HCT116 (cell line): Measurements from ENCODE around the gene SPIRE2. TPM values are rescaled to one million over a fixed set of nuclear protein-coding genes. Genes with fewer than 3 reads are reported as not detected.

Source experiments
- ATAC-seq: fragments of 200-7000 bp; cut with Tn5 transposase; 2 replicates; pipeline ENCODE4 v1.9.1; 2020; ENCODE audit warnings: mild to moderate bottlenecking, moderate library complexity
- BruUV-seq: library from RNA; stranded (reverse); fragments of 400-500 nt; replicated peaks from 2 replicates; lab custom pipeline; 2021; lab: Mats Ljungman, UMichigan
- CTCF ChIA-PET: fragments of 300-600 bp; sonication (Branson Sonifier 250); formaldehyde crosslinking; loops from one replicate; lab custom pipeline; 2021; ENCODE audit warnings: antibody characterized with exemption; lab: Charles Lee
- POLR2A ChIA-PET: fragments of 300-600, 350-600 bp; sonication (Branson Sonifier 250); formaldehyde crosslinking; loops from one replicate; lab custom pipeline; 2021; ENCODE audit warnings: antibody characterized with exemption; lab: Charles Lee
- RAD21 ChIA-PET, 2 experiments: fragments of 300-600 bp; sonication (Branson Sonifier 250); formaldehyde crosslinking; loops; one replicate each; lab custom pipeline; 2023; ENCODE audit warnings: low total read pairs in 2 of 2; ENCODE audit not compliant: uncharacterized antibody in 2 of 2, unreplicated experiment in 2 of 2, low non-redundant PET in 1 of 2; lab: Charles Lee
- DNase-seq: peaks from one replicate; pipeline ENCODE4 v3.0.0-alpha.2; 2010; ENCODE audit warnings: low read depth, low spot score
- H2AFZ ChIP-seq: fragments of 200-600 bp; shearing (Covaris generic), sonication (generic); 2 replicates; pipeline ENCODE4 v1.6.1; 2017; ENCODE audit warnings: low read depth, mixed run types, mixed read lengths, antibody characterized with exemption, low read length; ENCODE audit not compliant: poor library complexity, severe bottlenecking
- H3K27ac ChIP-seq: 2 replicates; pipeline ENCODE4 v1.5.1; 2012; ENCODE audit warnings: low read depth, low read length
- H3K27me3 ChIP-seq: fragments of 200-600 bp; sonication (generic); 2 replicates; pipeline ENCODE4 v1.6.1; 2016; ENCODE audit warnings: mixed run types, low read length, mixed read lengths; ENCODE audit not compliant: insufficient read depth
- H3K36me3 ChIP-seq, 2 experiments: fragments of 200-500 bp in 1 of 2; fragments of 200-600 bp in 1 of 2; sonication (Bioruptor generic) in 1 of 2; sonication (generic) in 1 of 2; 2 replicates each; pipeline versions ENCODE4 v1.5.1 to v1.6.1; 2014 to 2016; ENCODE audit warnings: low read length in 2 of 2, inconsistent platforms in 1 of 2, mixed read lengths in 1 of 2, mixed run types in 1 of 2; ENCODE audit not compliant: insufficient read depth in 2 of 2, control insufficient read depth in 1 of 2
- H3K4me1 ChIP-seq, 2 experiments: fragments of 200-600 bp in 1 of 2; sonication (generic) in 1 of 2; 2 replicates each; pipeline versions ENCODE4 v1.5.1 to v1.6.1; 2012 to 2017; ENCODE audit warnings: low read length in 2 of 2, inconsistent platforms in 1 of 2, mild to moderate bottlenecking in 1 of 2, mixed read lengths in 1 of 2, mixed run types in 1 of 2, moderate library complexity in 1 of 2; ENCODE audit not compliant: insufficient read depth in 2 of 2, control insufficient read depth in 1 of 2
- H3K4me2 ChIP-seq: fragments of 200-600 bp; sonication (generic); 2 replicates; pipeline ENCODE4 v1.6.1; 2017; ENCODE audit warnings: mixed run types, low read length, mixed read lengths
- H3K4me3 ChIP-seq, 2 experiments: fragments of 200-600 bp in 1 of 2; sonication (generic) in 1 of 2; replicated peaks in 1 of 2; 2 replicates each; pipeline ENCODE4 v1.5.1; 2011 to 2016; ENCODE audit warnings: low read length in 2 of 2, control low read depth in 1 of 2, low read depth in 1 of 2, mild to moderate bottlenecking in 1 of 2, mixed read lengths in 1 of 2, mixed run types in 1 of 2
- H3K79me2 ChIP-seq: fragments of 200-600 bp; sonication (generic); 2 replicates; pipeline ENCODE4 v1.6.1; 2017; ENCODE audit warnings: mild to moderate bottlenecking, mixed run types, low read length, moderate library complexity, mixed read lengths; ENCODE audit not compliant: insufficient read depth
- H3K9ac ChIP-seq: fragments of 200-600 bp; sonication (generic); 2 replicates; pipeline ENCODE4 v1.6.1; 2016; ENCODE audit warnings: low read length, mixed read lengths
- H3K9me2 ChIP-seq: fragments of 200-600 bp; sonication (generic), shearing (Covaris generic); 2 replicates; pipeline ENCODE4 v1.6.1; 2017; ENCODE audit warnings: mixed run types, mild to moderate bottlenecking, moderate library complexity; ENCODE audit not compliant: insufficient read depth
- H3K9me3 ChIP-seq, 2 experiments: fragments of 200-500 bp in 1 of 2; fragments of 200-600 bp in 1 of 2; sonication (Bioruptor generic) in 1 of 2; sonication (generic) in 1 of 2; 2 replicates each; pipeline ENCODE4 v1.6.1; 2014 to 2017; ENCODE audit warnings: low read length in 2 of 2, mixed read lengths in 2 of 2, inconsistent platforms in 1 of 2, low read depth in 1 of 2, mild to moderate bottlenecking in 1 of 2, mixed run types in 1 of 2, moderate library complexity in 1 of 2; ENCODE audit not compliant: control insufficient read depth in 1 of 2, insufficient read depth in 1 of 2
- H4K20me1 ChIP-seq: fragments of 200-600 bp; sonication (generic), shearing (Covaris generic); 2 replicates; pipeline ENCODE4 v1.6.1; 2017; ENCODE audit warnings: mixed run types, mild to moderate bottlenecking, moderate library complexity; ENCODE audit not compliant: insufficient read depth
- CBX3 ChIP-seq: IDR thresholded peaks from 2 replicates; pipeline ENCODE4 v1.6.1; 2012; ENCODE audit warnings: low read depth
- ELF1 ChIP-seq: IDR thresholded peaks from 2 replicates; pipeline ENCODE4 v1.6.1; 2012; ENCODE audit warnings: low read depth, borderline replicate concordance
- EZH2 ChIP-seq: fragments of 200-600 bp; sonication (generic); IDR thresholded peaks from 2 replicates; pipeline ENCODE4 v1.6.1; 2017; ENCODE audit warnings: antibody characterized with exemption, mixed run types
- EZH2phosphoT487 ChIP-seq: fragments of 200-600 bp; IDR thresholded peaks from 2 replicates; pipeline ENCODE4 v1.6.1; 2018; ENCODE audit warnings: antibody characterized with exemption, borderline replicate concordance
- FOSL1 ChIP-seq: IDR thresholded peaks from 2 replicates; pipeline ENCODE4 v1.6.1; 2012; ENCODE audit warnings: low read depth
- JUND ChIP-seq: IDR thresholded peaks from 2 replicates; pipeline ENCODE4 v1.6.1; 2012
- POLR2A ChIP-seq: IDR thresholded peaks from 2 replicates; pipeline ENCODE4 v1.7.0; 2011; ENCODE audit warnings: borderline replicate concordance; ENCODE audit not compliant: insufficient read depth, insufficient read length; ENCODE audit errors: extremely low read depth
- SIN3A ChIP-seq: IDR thresholded peaks from 2 replicates; pipeline ENCODE4 v1.6.1; 2012; ENCODE audit warnings: low read depth
- SP1 ChIP-seq: IDR thresholded peaks from 2 replicates; pipeline ENCODE4 v1.6.1; 2012; ENCODE audit warnings: low read depth
- SRF ChIP-seq: IDR thresholded peaks from 2 replicates; pipeline ENCODE4 v1.6.1; 2012; ENCODE audit warnings: low read depth
- YY1 ChIP-seq: IDR thresholded peaks from 2 replicates; pipeline ENCODE4 v1.6.1; 2011; ENCODE audit warnings: low read length, low read depth, moderate library complexity, mild to moderate bottlenecking; ENCODE audit not compliant: insufficient replicate concordance; ENCODE audit errors: extremely low read depth
- ZNF274 ChIP-seq: fragments of 200-500 bp; sonication (Bioruptor generic); IDR thresholded peaks from 2 replicates; pipeline ENCODE4 v1.6.1; 2014; ENCODE audit warnings: mild to moderate bottlenecking, low read depth, low read length, inconsistent platforms
- intact Hi-C: fragments of 100-400 bp; cut with micrococcal nuclease; formaldehyde crosslinking; loops from 2 replicates; pipeline ENCODE4 v1.10.0; 2022
- total RNA-seq: library from RNA; stranded (reverse); gene quantifications from one replicate; pipeline ENCODE4 v1.2.1, GENCODE V29; 2021; ENCODE audit not compliant: unreplicated experiment
- TF ChIP-seq, protein P1 (sequence below): IDR thresholded peaks from 2 replicates; pipeline ENCODE4 v1.6.1; 2012
- TF ChIP-seq, protein P2 (sequence below): IDR thresholded peaks from 2 replicates; pipeline ENCODE4 v1.6.1; 2012
- TF ChIP-seq, protein P3 (sequence below): IDR thresholded peaks from 2 replicates; pipeline ENCODE4 v1.6.1; 2011; ENCODE audit warnings: mild to moderate bottlenecking, low read length, moderate library complexity; ENCODE audit not compliant: insufficient replicate concordance; ENCODE audit errors: extremely low read depth
- TF ChIP-seq, protein P4 (sequence below): IDR thresholded peaks from 2 replicates; pipeline ENCODE4 v1.6.1; 2012; ENCODE audit warnings: low read depth

The SPIRE2 gene
- total RNA-seq, 1 experiment from 2014 or later = 21.2 TPM

DNA sequence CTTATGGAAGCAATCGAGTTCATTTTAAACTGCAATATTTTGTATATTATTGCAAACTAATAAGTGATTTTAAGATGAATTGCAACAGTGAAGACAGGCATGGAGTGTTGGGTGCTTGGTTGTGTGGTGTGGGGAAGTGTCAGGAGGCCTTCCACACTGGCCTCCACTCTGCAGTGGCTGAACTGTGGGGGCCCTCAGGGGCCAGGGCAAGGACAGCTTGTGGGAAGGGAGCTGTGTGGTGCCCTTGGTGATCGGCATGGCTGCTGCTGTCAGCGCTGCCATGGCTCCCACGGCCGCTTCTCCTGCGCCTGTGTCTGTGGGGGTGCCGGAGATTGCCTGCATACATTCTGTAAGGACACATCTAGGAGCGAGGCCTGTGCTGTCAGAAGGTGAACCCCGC is 64.4 kb downstream of the SPIRE2 start:
- RAD21 ChIA-PET = no interaction called here
- Histone ChIP-seq H3K9me2 (no peaks in the 10 kb centered on the region), H3K4me2 (no peak overlapping the region), H3K36me3 (peaks cover 55 to 72% of the 10 kb centered on the region in 2 experiments), H3K9me3 (no peaks in the 10 kb centered on the region), H4K20me1 (no peaks in the 10 kb centered on the region), H3K27me3 (no peaks in the 10 kb centered on the region), H3K9ac (no peak overlapping the region), H2AFZ (no peak overlapping the region), H3K4me1 (no peaks in the 10 kb centered on the region), H3K27ac (no peak overlapping the region), H3K4me3 (no peak overlapping the region), H3K79me2 (peaks cover 18% of the 10 kb centered on the region; the same call in 1 of the 2 replicates)
- ATAC-seq = no peak
- intact Hi-C loops = no loop called here
- CTCF ChIA-PET = no interaction called here
- DNase-seq = no peak
- TF ChIP-seq, protein P1, sequence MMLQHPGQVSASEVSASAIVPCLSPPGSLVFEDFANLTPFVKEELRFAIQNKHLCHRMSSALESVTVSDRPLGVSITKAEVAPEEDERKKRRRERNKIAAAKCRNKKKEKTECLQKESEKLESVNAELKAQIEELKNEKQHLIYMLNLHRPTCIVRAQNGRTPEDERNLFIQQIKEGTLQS = no peak
- TF ChIP-seq JUND (no peak), CBX3 (no peak), POLR2A (no peak), ZNF274 (no peak), SIN3A (no peak), SRF (no peak), ELF1 (no peak), FOSL1 (no peak), EZH2phosphoT487 (no peak), EZH2 (no peak), SP1 (no peak), YY1 (no peak)
- TF ChIP-seq, protein P2, sequence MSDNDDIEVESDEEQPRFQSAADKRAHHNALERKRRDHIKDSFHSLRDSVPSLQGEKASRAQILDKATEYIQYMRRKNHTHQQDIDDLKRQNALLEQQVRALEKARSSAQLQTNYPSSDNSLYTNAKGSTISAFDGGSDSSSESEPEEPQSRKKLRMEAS = no peak
- TF ChIP-seq, protein P3, sequence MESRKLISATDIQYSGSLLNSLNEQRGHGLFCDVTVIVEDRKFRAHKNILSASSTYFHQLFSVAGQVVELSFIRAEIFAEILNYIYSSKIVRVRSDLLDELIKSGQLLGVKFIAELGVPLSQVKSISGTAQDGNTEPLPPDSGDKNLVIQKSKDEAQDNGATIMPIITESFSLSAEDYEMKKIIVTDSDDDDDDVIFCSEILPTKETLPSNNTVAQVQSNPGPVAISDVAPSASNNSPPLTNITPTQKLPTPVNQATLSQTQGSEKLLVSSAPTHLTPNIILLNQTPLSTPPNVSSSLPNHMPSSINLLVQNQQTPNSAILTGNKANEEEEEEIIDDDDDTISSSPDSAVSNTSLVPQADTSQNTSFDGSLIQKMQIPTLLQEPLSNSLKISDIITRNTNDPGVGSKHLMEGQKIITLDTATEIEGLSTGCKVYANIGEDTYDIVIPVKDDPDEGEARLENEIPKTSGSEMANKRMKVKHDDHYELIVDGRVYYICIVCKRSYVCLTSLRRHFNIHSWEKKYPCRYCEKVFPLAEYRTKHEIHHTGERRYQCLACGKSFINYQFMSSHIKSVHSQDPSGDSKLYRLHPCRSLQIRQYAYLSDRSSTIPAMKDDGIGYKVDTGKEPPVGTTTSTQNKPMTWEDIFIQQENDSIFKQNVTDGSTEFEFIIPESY = no peak
- TF ChIP-seq, protein P4, sequence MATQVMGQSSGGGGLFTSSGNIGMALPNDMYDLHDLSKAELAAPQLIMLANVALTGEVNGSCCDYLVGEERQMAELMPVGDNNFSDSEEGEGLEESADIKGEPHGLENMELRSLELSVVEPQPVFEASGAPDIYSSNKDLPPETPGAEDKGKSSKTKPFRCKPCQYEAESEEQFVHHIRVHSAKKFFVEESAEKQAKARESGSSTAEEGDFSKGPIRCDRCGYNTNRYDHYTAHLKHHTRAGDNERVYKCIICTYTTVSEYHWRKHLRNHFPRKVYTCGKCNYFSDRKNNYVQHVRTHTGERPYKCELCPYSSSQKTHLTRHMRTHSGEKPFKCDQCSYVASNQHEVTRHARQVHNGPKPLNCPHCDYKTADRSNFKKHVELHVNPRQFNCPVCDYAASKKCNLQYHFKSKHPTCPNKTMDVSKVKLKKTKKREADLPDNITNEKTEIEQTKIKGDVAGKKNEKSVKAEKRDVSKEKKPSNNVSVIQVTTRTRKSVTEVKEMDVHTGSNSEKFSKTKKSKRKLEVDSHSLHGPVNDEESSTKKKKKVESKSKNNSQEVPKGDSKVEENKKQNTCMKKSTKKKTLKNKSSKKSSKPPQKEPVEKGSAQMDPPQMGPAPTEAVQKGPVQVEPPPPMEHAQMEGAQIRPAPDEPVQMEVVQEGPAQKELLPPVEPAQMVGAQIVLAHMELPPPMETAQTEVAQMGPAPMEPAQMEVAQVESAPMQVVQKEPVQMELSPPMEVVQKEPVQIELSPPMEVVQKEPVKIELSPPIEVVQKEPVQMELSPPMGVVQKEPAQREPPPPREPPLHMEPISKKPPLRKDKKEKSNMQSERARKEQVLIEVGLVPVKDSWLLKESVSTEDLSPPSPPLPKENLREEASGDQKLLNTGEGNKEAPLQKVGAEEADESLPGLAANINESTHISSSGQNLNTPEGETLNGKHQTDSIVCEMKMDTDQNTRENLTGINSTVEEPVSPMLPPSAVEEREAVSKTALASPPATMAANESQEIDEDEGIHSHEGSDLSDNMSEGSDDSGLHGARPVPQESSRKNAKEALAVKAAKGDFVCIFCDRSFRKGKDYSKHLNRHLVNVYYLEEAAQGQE = no peak
- POLR2A ChIA-PET = no interaction called here
- no TSS peak for BruUV-seq
